NCI-H774 (cell line): Measurements from ENCODE around the gene SAMD11.

Source experiments
- DNase-seq: peaks from one replicate; lab custom pipeline; 2025; lab: John Stamatoyannopoulos, UW

The SAMD11 gene

DNA sequence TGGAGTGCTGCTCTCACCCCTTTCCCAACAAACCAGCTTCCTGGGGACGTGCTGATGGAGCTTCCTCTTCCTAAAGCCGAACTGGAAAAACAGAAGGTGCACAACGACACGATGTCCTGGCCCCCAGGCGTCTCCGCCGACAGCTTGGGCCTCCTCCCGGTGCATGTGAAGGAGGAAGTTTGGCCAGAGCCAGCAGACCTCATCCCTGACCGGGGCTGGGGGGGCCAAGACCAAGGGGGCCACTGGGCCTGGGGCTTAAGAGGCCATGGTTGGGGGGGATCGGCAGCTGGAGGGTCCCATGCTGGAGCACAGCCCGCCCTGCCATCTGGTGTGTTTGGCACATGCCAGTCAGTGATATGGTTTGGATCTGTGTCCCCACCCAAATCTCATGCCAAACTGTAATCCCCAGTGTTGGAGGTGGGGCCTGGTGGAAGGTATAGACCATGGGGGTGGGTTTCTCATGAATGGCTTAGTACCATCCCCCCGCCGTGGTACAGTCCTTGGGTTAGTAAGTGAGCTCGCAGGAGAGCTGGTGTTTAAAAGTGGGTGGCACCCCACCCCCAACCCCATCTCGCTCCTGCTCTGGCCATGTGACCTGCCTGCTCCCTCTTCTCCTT lies 69.8 kb downstream of the SAMD11 start:
- no peak for DNase-seq
